ENCODE data around the gene BBS4. TPM values are rescaled to one million over a fixed set of nuclear protein-coding genes. Genes with fewer than 3 reads are reported as not detected.

BBS4 gene
- total and polyA plus RNA-seq, 2 donors (not counting 1 experiment from before 2014, with no cell fraction given): 13.3 to 34.9 TPM

GRCh38 chr15:72783004-72783639 lies 97.1 kb downstream of the BBS4 start:
- CTCF ChIA-PET: interaction anchor here (0.7 to 1.9 kb wide), 2 partner anchors 11 to 62 kb away, joined by 3 to 5 read pairs; no protein-coding TSS in a partner anchor
- no peaks in the 10 kb centered on the region for H3K9me3 Mint-ChIP-seq (ENCODE audit: insufficient read depth)
- Histone ChIP-seq H2AFZ (ENCODE audit: insufficient read depth, low read depth, low read length, poor library complexity, severe bottlenecking) (peak overlapping the region; percentile 86), H3K9me3 (ENCODE audit: control extremely low read depth in 1 of 3, control insufficient read depth in 2 of 3, insufficient read depth in 1 of 3, low read length in 2 of 3) (no peaks in the 10 kb centered on the region), H3K36me3 (replicated peaks in 1 of 2; ENCODE audit: control extremely low read depth in 1 of 2, control insufficient read depth in 1 of 2, extremely low read depth in 1 of 2, insufficient read depth in 2 of 2, low read length in 1 of 2) (peaks cover 6 to 32% of the 10 kb centered on the region in 2 experiments), H3K4me1 (ENCODE audit: control insufficient read depth in 2 of 2, insufficient read depth in 2 of 2, low read length in 2 of 2) (peaks cover 28 to 32% of the 10 kb centered on the region in 2 donors), H3K79me2 (ENCODE audit: control insufficient read depth, insufficient read depth, low read length) (peaks cover 52% of the 10 kb centered on the region), H3K4me2 (replicated peaks; ENCODE audit: low read depth, low read length, poor library complexity, severe bottlenecking) (peak overlapping the region; percentile 79), H3K4me3 (ENCODE audit: control extremely low read depth in 1 of 5, extremely low read depth in 1 of 5, insufficient read depth in 1 of 5, low read depth in 2 of 5, low read length in 4 of 5) (peak overlapping the region; percentile 65 to 97 (median 95)), H3K9ac (ENCODE audit: low read length) (peak overlapping the region; percentile 99), H4K20me1 (ENCODE audit: control insufficient read depth, insufficient read depth, low read length, poor library complexity, severe bottlenecking) (peaks cover 42% of the 10 kb centered on the region), H3K27ac (ENCODE audit: low read length in 2 of 2) (peak overlapping the region; percentile 97 to 98), H3K27me3 (replicated peaks in 1 of 4; ENCODE audit: control extremely low read depth in 1 of 4, control insufficient read depth in 3 of 4, insufficient read depth in 4 of 4, low read length in 3 of 4) (no peaks in the 10 kb centered on the region)
- DNase-seq (peak; percentile 88), ATAC-seq (ENCODE audit: low read depth) (peak; percentile 37)
- TF ChIP-seq CTCF (IDR thresholded peaks at IDR 0.05): no peak
- no peak for TF ChIP-seq EZH2 (IDR thresholded peaks at IDR 0.05; ENCODE audit: borderline replicate concordance, insufficient read depth, low read depth, low read length, poor library complexity, severe bottlenecking)
- POLR2A ChIA-PET: interaction anchor here (0.6 kb wide), 1 partner anchor 553 kb away, joined by 14 read pairs; no protein-coding TSS in a partner anchor
- H3K27me3 Mint-ChIP-seq: no peaks in the 10 kb centered on the region
- under 1% methylated on average over 52 of the region's 52 CpGs for WGBS (ENCODE audit: insufficient coverage)
- H3K4me3 Mint-ChIP-seq: peak overlapping the region; percentile 92
- H3K27ac Mint-ChIP-seq: peak overlapping the region; percentile 97
- H3K4me1 Mint-ChIP-seq: peaks cover 46% of the 10 kb centered on the region
- intact Hi-C loops (cut with micrococcal nuclease): loop anchor here (1.0 to 5.0 kb wide), 6 partner anchors 8 to 556 kb away; partner anchors contain the start of genes ARIH1, BBS4, HIGD2B and PARP6
